Myocyte (in vitro differentiated cells): ENCODE data around the gene KLK1. TPM values are rescaled to one million over a fixed set of nuclear protein-coding genes. Genes with fewer than 3 reads are reported as not detected.
"Not testable (repeated sequence)": the region's sequence is repeated elsewhere in the genome, so short reads cannot be mapped to it uniquely, and the experiment has no call there.

Source experiments
- DNase-seq: peaks from one replicate; pipeline ENCODE4 v3.0.0-alpha.2; 2012; ENCODE audit warnings: low read depth
- total RNA-seq: library from RNA; depleted of rRNA; stranded (reverse); fragments of >200 nt; gene quantifications from 2 replicates; pipeline ENCODE4 v1.2.3, GENCODE V29; 2014

Gene KLK1
- total RNA-seq, 1 donor from 2014 or later, result not detected

DNA sequence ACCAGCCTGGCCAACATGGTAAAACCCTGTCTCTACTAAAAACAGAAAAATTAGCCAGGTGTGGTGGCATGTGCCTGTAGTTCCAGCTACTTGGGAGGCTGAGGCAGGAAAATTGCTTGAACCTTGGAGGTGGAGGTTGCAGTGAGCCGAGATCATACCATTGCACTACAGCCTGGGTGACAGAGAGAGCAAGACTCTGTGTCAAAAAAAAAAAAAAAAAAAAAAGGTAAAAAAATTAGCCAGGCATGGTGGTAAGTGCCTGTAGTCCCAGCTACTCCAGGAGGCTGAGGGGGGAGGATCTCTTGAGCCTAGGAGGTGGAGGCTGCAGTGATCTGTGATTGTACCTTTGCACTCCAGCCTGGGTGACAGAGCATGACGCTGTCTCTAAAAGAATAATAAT lies 53.4 kb downstream of the KLK1 start, which contains the start of gene GPR32:
GPR32 (plus strand) TSS at position 301 of the 400 bp plus-strand sequence. CDS start 137 bp downstream, outside the sequence.
- DNase-seq, result not testable (repeated sequence)

Other genes starting within 250 kb of the KLK1 start
- not detected in 2 replicates for gene SYT3, start 183.9 kb downstream of the KLK1 start, total RNA-seq
- gene C19orf81, start 174.3 kb downstream of the KLK1 start, total RNA-seq, result not detected in 2 replicates
- 32.3 and 38.1 TPM in 2 replicates for gene SHANK1, start 104.0 kb downstream of the KLK1 start, total RNA-seq
- 35.5 and 39.1 TPM in 2 replicates for gene CLEC11A, start 100.4 kb downstream of the KLK1 start, total RNA-seq
- gene GPR32, start 53.3 kb downstream of the KLK1 start, total RNA-seq, result not detected in 2 replicates
- not detected in 2 replicates for gene ACP4, start 33.4 kb downstream of the KLK1 start, total RNA-seq
- not detected in 2 replicates for gene KLK15, start 9.8 kb upstream of the KLK1 start, total RNA-seq
- gene KLK3, start 31.1 kb upstream of the KLK1 start, total RNA-seq, result not detected in 2 replicates
- gene KLK2, start 49.7 kb upstream of the KLK1 start, total RNA-seq, result not detected in 2 replicates
- not detected in 2 replicates for gene KLK4, start 87.6 kb upstream of the KLK1 start, total RNA-seq
- not detected in 2 replicates for gene KLK5, start 129.3 kb upstream of the KLK1 start, total RNA-seq
- not detected in 2 replicates for gene KLK6, start 145.8 kb upstream of the KLK1 start, total RNA-seq
- gene KLK7, start 160.1 kb upstream of the KLK1 start, total RNA-seq, result not detected in 2 replicates
- gene KLK8, start 177.8 kb upstream of the KLK1 start, total RNA-seq, result not detected in 2 replicates
- gene KLK10, start 195.9 kb upstream of the KLK1 start, total RNA-seq, result not detected in 2 replicates
- gene KLK11, start 202.8 kb upstream of the KLK1 start, total RNA-seq, result not detected in 2 replicates
- not detected in 2 replicates for gene KLK12, start 211.2 kb upstream of the KLK1 start, total RNA-seq
- gene KLK13, start 241.3 kb upstream of the KLK1 start, total RNA-seq, result not detected in 2 replicates